Measurements from ENCODE around the gene MYCN. TPM values are rescaled to one million over a fixed set of nuclear protein-coding genes. Genes with fewer than 3 reads are reported as not detected.

Gene MYCN
- total and polyA plus RNA-seq, 12 donors = 0.24 to 2.2 (median 1.0) TPM

GRCh38 chr2:15955232-15955988 lies 15.1 kb downstream of the MYCN start:
- H3K36me3 ChIP-seq (replicated peaks in 1 of 2) = no peaks in the 10 kb centered on the region
- 77 to 90% (median 87%) methylated on average over 7 of the region's 7 CpGs for WGBS, 4 donors
- H3K4me1 ChIP-seq (replicated peaks in 1 of 2) = no peaks in the 10 kb centered on the region
- DNase-seq = no peak
- H3K27me3 ChIP-seq = no peaks in the 10 kb centered on the region
- H3K27ac ChIP-seq = no peak overlapping the region
- TF ChIP-seq POLR2A (IDR thresholded peaks at IDR 0.05) = no peak
- TF ChIP-seq, protein P1, sequence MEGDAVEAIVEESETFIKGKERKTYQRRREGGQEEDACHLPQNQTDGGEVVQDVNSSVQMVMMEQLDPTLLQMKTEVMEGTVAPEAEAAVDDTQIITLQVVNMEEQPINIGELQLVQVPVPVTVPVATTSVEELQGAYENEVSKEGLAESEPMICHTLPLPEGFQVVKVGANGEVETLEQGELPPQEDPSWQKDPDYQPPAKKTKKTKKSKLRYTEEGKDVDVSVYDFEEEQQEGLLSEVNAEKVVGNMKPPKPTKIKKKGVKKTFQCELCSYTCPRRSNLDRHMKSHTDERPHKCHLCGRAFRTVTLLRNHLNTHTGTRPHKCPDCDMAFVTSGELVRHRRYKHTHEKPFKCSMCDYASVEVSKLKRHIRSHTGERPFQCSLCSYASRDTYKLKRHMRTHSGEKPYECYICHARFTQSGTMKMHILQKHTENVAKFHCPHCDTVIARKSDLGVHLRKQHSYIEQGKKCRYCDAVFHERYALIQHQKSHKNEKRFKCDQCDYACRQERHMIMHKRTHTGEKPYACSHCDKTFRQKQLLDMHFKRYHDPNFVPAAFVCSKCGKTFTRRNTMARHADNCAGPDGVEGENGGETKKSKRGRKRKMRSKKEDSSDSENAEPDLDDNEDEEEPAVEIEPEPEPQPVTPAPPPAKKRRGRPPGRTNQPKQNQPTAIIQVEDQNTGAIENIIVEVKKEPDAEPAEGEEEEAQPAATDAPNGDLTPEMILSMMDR (IDR thresholded peaks at IDR 0.05) = no peak
- H3K4me3 ChIP-seq = no peak overlapping the region
- H3K9me3 ChIP-seq (replicated peaks in 1 of 3) = no peaks in the 10 kb centered on the region
- intact Hi-C loops (cut with DNase I) = no loop called here

DNA sequence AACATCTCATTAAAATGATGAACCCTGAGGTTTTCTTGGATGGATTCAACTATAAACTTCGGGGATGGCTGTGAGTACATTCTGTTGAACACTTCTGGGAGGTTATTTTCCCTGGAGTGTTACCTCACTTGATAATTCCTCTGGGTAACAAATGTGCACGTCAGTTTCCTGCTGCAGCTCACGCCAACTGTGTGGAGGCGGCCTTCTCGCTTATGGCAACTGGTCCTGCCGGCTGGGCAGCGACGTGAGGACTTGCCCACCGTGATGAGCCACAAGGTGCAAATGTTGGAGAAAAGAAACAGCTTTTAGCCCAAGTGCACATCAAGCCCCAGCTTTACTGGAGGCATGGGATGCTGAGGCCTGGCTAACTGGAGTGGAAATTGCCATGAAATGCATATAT lies 15.9 kb downstream of the MYCN start:
- Histone ChIP-seq H3K4me1 (replicated peaks in 1 of 2) (no peaks in the 10 kb centered on the region), H3K4me3 (no peak overlapping the region), H3K27ac (no peak overlapping the region), H3K9me3 (replicated peaks in 1 of 3) (no peaks in the 10 kb centered on the region), H3K36me3 (replicated peaks in 1 of 2) (no peaks in the 10 kb centered on the region), H3K27me3 (no peaks in the 10 kb centered on the region)
- intact Hi-C loops (cut with DNase I) = no loop called here
- WGBS, 4 donors = 80 to 92% (median 90%) methylated on average over 8 to 9 of the region's 9 CpGs
- no peak for DNase-seq
- TF ChIP-seq, protein P1 (IDR thresholded peaks at IDR 0.05) = no peak
- no peak for TF ChIP-seq POLR2A (IDR thresholded peaks at IDR 0.05)

DNA sequence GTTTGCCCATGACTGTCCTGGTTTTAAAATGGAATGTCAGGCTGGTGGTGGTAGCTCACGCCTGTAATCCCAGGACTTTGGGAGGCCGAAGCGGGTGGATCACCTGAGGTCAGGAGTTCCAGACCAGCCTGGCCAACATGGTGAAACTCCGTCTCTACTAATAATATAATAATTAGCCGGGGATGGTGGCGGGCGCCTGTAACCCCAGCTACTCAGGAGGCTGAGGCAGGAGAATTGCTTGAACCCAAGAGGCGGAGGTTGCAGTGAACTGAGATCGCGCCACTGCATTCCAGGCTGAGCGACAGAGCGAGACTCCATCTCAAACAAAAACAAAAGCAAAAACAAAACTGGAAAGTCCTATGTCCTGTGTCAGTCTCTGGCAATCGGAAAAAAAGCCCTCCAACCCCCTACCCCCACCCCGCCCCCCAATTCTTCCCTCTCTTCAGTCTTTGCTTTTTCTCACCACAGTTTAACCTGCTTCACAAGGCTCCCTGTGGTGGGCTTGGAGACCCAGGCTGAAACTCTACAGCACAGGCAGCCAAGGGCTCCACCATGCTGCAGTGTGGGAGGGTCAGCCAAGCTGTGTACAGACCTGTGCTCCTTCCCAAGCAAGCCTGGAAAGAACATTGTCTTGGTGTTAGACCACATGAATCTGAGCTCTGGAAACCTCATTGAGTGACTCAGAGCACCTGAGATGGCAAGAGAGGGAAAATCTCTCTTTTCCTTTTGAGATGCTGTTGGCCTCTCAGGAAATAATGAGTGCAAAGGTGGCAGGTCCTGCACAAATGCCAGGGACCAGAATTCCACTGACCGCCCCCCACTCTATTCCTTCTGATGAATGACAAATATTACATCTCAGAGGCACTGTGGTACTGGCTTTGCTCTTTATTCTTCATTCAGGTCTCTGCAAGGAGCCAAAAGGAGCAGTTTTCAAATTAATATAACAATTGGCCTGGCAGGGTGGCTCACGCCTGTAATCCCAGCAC lies 16.7 kb downstream of the MYCN start:
- intact Hi-C loops (cut with DNase I) = no loop called here
- WGBS, 4 donors = 91 to 95% (median 93%) methylated on average over 16 of the region's 16 CpGs
- H3K27me3 ChIP-seq = no peaks in the 10 kb centered on the region
- H3K9me3 ChIP-seq (replicated peaks in 1 of 3) = no peaks in the 10 kb centered on the region
- no peak overlapping the region for H3K27ac ChIP-seq
- no peak for DNase-seq
- no peak overlapping the region for H3K4me3 ChIP-seq
- TF ChIP-seq POLR2A (IDR thresholded peaks at IDR 0.05) = no peak
- TF ChIP-seq, protein P1 (IDR thresholded peaks at IDR 0.05) = no peak
- H3K4me1 ChIP-seq (replicated peaks in 1 of 2) = no peaks in the 10 kb centered on the region
- H3K36me3 ChIP-seq (replicated peaks in 1 of 2) = no peaks in the 10 kb centered on the region
